Ovary (tissue), 9 donors: ENCODE data around the gene RPL26. TPM values are rescaled to one million over a fixed set of nuclear protein-coding genes. Genes with fewer than 3 reads are reported as not detected.

Experiments used
- DNase-seq, 5 donors: peaks; one replicate each; pipeline ENCODE4 v3.0.0-alpha.2; 2019 to 2020
- H3K27ac ChIP-seq, 2 donors: fragments of 200-600 bp; one replicate each; pipeline versions ENCODE4 v1.5.1 to v1.8.0; 2019 to 2022
- H3K27me3 ChIP-seq: fragments of 200-600 bp; one replicate; pipeline ENCODE4 v1.8.0; 2022
- H3K36me3 ChIP-seq: fragments of 200-600 bp; sonication (generic); one replicate; pipeline ENCODE4 v1.5.1; 2019
- H3K4me1 ChIP-seq: one replicate; pipeline ENCODE4 v1.8.1; 2013; ENCODE audit warnings: mild to moderate bottlenecking, moderate library complexity; ENCODE audit not compliant: insufficient read depth
- H3K4me3 ChIP-seq: fragments of 200-600 bp; sonication (generic); one replicate; pipeline ENCODE4 v1.5.1; 2017
- H3K9me3 ChIP-seq, 2 donors: fragments of 200-600 bp in 1 of 2; sonication (generic) in 1 of 2; one replicate each; pipeline versions ENCODE4 v1.5.1 to v1.8.1; 2013 to 2019; ENCODE audit warnings: mild to moderate bottlenecking in 1 of 2, moderate library complexity in 1 of 2
- EP300 ChIP-seq: sonication (generic); formaldehyde crosslinking; IDR thresholded peaks from one replicate; pipeline ENCODE4 v1.6.1; 2017; ENCODE audit warnings: antibody characterized with exemption
- POLR2A ChIP-seq: fragments of 450-650 bp; IDR thresholded peaks from one replicate; pipeline ENCODE4 v1.6.1; 2017; ENCODE audit warnings: antibody characterized with exemption, mild to moderate bottlenecking, moderate library complexity
- WGBS, 3 donors: extraction: QIAGEN DNeasy Blood & Tissue Kit in 1 of 3; methylation state at CpG; one replicate each; pipeline versions ENCODE4 v1.1.5 to v1.1.7; 2013 to 2017; 5-methylcytosine and 5-hydroxymethylcytosine counted together
- intact Hi-C, 4 donors: fragments of 100-400 bp; cut with DNase I; formaldehyde crosslinking; loops; one replicate each; pipeline versions ENCODE4 v1.11.0 to v1.15.1; 2022 to 2023
- polyA plus RNA-seq, 2 donors: library from polyadenylated mRNA; stranded (reverse); fragments of 200-250 nt in 1 of 2; fragments of 350-450 nt in 1 of 2; fragmentation: Illumina TruSeq in 1 of 2; extraction: RNeasy Lipid Tissue Mini Kit (QIAGEN cat#74804) in 1 of 2; gene quantifications; one replicate each; pipeline ENCODE4 v1.2.3, GENCODE V29; 2013 to 2014
- total RNA-seq, 7 donors: library from RNA; depleted of rRNA in 2 of 7; stranded (reverse); fragments of >200 nt in 2 of 7; fragmentation: NEBNext Ultra II Directional in 3 of 7; extraction: Animal tissue kit (Norgen Biotek cat#: 25700) in 3 of 7; gene quantifications; one replicate each; pipeline versions ENCODE4 v1.1.0 to v1.2.4, GENCODE V29; 2016 to 2023
- TF ChIP-seq, protein P1 (sequence below), 3 donors: fragments of 450-650 bp in 2 of 3; fragments of 200-600 bp in 1 of 3; IDR thresholded peaks; one replicate each; pipeline versions ENCODE4 v1.5.1 to v1.8.0; 2016 to 2022; ENCODE audit warnings: antibody characterized with exemption in 3 of 3, mild to moderate bottlenecking in 1 of 3
- donor health status: DM: no; HTN: no; CAD: no; lungs with moderate emphysema.
- donor health status: DM: no; HTN: no; CAD: no.
- donor health status: Bipolar disorder and iron deficiency.
- donor health status: DM: yes; HTN: yes; CAD: no.
- donor health status: DM: no; HTN: no; CAD: no.
- donor health status: DM: yes; HTN: yes; CAD: no.

The RPL26 gene
- total and polyA plus RNA-seq, 9 donors = 2,824 to 11,226 (median 3,966) TPM

DNA sequence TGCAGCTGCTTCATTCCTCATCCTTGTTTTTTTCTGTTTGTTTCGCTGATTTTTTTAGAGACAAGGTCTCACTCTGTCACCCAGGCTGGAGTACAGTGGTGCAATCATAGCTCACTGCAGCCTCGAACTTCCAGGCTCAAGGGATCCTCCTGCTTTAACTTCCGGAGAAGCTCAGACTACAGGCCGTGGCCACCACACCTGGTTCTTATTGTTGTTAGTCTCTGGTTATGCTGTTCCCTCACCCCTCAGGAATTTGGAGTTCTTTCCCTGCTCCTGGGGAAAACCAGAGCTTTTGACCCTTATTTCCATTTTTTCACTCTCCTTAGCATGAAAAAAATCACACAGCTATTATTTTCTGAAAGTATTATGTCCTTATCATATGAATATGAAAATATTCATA lies 41.5 kb downstream of the RPL26 start:
- no peak overlapping the region for H3K27ac ChIP-seq
- no peaks in the 10 kb centered on the region for H3K9me3 ChIP-seq
- H3K27me3 ChIP-seq = no peaks in the 10 kb centered on the region
- WGBS, 3 donors = 23 to 39% (median 26%) methylated on average over 4 of the region's 4 CpGs
- no peak for DNase-seq
- H3K36me3 ChIP-seq = no peaks in the 10 kb centered on the region
- H3K4me3 ChIP-seq = no peak overlapping the region
- TF ChIP-seq POLR2A (no peak), EP300 (no peak)
- TF ChIP-seq, protein P1, sequence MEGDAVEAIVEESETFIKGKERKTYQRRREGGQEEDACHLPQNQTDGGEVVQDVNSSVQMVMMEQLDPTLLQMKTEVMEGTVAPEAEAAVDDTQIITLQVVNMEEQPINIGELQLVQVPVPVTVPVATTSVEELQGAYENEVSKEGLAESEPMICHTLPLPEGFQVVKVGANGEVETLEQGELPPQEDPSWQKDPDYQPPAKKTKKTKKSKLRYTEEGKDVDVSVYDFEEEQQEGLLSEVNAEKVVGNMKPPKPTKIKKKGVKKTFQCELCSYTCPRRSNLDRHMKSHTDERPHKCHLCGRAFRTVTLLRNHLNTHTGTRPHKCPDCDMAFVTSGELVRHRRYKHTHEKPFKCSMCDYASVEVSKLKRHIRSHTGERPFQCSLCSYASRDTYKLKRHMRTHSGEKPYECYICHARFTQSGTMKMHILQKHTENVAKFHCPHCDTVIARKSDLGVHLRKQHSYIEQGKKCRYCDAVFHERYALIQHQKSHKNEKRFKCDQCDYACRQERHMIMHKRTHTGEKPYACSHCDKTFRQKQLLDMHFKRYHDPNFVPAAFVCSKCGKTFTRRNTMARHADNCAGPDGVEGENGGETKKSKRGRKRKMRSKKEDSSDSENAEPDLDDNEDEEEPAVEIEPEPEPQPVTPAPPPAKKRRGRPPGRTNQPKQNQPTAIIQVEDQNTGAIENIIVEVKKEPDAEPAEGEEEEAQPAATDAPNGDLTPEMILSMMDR (IDR thresholded peaks at IDR 0.05) = no peak
- intact Hi-C loops = no loop called here
- H3K4me1 ChIP-seq = no peaks in the 10 kb centered on the region

DNA sequence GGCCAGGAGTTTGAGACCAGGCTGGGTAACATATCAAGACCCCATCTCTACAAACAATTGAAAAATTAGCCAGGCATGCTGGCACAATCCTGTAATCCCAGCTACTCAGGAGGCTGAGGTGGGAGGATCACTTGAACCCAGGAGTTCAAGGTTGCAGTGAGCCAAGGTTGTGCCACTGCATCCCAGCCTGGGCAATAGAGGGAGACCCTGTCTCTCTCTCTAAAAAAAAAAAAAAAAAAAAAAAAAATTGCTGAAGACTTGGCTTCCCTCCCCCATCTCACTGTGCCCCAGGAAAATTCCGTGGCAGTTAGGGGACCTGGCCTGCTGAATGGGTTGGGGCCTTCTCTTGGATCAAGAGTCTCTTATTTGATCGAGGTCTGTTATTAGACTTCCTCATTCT lies 43.5 kb downstream of the RPL26 start, which contains the start of gene ODF4:
TSS of gene ODF4 (plus strand) at position 301 of the 400 bp plus-strand sequence. CDS start 212 bp downstream, outside the sequence.
- Histone ChIP-seq H3K27me3 (no peaks in the 10 kb centered on the region), H3K4me3 (no peak within 1 kb of the TSS), H3K4me1 (no peaks in the 10 kb centered on the region), H3K9me3 (no peaks in the 10 kb centered on the region), H3K36me3 (no peaks in the 10 kb centered on the region), H3K27ac (no peak within 1 kb of the TSS)
- intact Hi-C loops = no loop called here
- TF ChIP-seq, protein P1 (IDR thresholded peaks at IDR 0.05) = no peak
- TF ChIP-seq EP300 (no peak), POLR2A (no peak)
- WGBS, 3 donors = 81 to 88% (median 82%) methylated on average over 2 of the region's 2 CpGs
- no peak for DNase-seq

DNA sequence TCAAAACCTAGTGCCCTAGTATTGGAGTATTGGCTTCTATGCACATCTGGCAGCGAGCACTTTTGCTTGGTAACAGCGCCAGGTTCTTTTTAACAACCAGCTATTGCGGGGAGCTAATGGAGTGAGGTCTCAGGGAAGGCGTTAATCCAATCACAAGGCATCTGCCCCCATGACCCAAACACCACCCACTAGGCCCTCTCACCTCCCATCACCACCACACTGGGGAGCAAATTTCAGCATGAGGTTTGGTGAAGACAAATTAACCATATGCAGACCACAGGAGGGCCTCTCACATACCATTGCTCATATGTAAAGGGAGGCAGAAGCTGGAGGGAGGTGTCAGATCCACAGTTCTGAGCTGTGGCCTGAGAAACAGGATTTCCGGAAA lies 44.2 kb downstream of the RPL26 start:
- Histone ChIP-seq H3K27ac (no peak overlapping the region), H3K4me1 (no peaks in the 10 kb centered on the region), H3K27me3 (no peaks in the 10 kb centered on the region), H3K36me3 (no peaks in the 10 kb centered on the region), H3K4me3 (no peak overlapping the region), H3K9me3 (no peaks in the 10 kb centered on the region)
- DNase-seq = no peak
- TF ChIP-seq EP300 (no peak), POLR2A (no peak)
- TF ChIP-seq, protein P1 (IDR thresholded peaks at IDR 0.05) = no peak
- intact Hi-C loops = no loop called here
- WGBS, 3 donors = 65 to 70% (median 66%) methylated on average over 5 of the region's 5 CpGs

DNA sequence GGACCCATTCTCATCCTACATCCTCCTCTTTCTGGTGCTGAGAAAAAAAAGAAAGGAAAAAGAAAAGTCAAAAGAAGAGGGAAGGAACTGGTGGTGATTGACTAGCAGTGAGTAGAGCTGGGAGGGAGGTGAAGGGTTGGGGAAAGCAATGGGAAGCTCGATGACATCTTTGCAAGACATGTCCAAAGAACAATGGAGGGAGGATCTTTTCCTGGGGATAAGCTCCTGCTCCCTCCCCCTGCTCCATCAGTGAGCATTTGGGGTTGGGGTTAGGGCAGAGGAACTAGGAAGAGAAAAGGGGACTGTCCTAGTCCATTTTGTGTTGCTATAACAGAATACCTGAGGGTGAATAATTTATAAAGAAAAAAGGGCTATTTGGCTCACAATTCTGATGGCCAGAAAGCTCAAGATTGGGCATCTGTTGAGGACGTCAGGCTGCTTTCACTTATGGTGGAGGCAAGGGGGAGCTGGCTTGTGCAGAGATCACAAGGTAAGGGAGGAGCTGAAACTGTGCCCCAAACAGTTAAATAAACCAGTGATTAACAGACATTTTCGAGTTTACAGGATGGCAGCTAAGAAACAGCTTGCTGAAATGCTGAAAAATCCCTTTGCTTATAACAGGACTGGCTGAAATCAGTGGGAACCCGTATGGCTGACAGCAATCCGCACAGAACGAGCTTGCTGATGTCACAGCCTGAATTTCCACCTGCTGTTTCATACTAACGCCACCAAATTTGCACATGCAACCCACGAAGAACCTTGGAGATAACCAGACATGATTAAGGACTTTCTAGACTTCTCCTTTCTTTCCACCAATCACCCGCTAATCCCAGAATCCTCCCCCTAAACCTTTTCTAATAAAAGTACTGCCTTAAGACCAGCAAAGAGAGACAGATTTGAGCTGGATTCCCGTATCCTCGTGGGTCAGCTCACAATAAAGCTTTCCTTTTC lies 44.9 kb downstream of the RPL26 start:
- no peak for TF ChIP-seq EP300
- TF ChIP-seq, protein P1 (IDR thresholded peaks at IDR 0.05) = no peak
- TF ChIP-seq POLR2A = no peak
- no peaks in the 10 kb centered on the region for H3K9me3 ChIP-seq
- DNase-seq = no peak
- WGBS, 3 donors = 8 to 12% (median 9%) methylated on average over 11 of the region's 11 CpGs
- H3K4me1 ChIP-seq = no peaks in the 10 kb centered on the region
- no peaks in the 10 kb centered on the region for H3K27me3 ChIP-seq
- intact Hi-C loops = no loop called here
- no peak overlapping the region for H3K27ac ChIP-seq
- no peak overlapping the region for H3K4me3 ChIP-seq
- H3K36me3 ChIP-seq = no peaks in the 10 kb centered on the region
